ENCODE measurements around the gene MAP3K19. TPM values are rescaled to one million over a fixed set of nuclear protein-coding genes. Genes with fewer than 3 reads are reported as not detected.
"Not testable (repeated sequence)": the region's sequence is repeated elsewhere in the genome, so short reads cannot be mapped to it uniquely, and the experiment has no call there.

Gene MAP3K19
- polyA plus RNA-seq (ENCODE audit: insufficient read length), result not detected

- DNase-seq (ENCODE audit: low read depth), result no peak
Measured at GRCh38 chr2:135047300-135047699, at the start of gene MAP3K19. MAP3K19 (minus strand) TSS chr2:135047447; CDS start chr2:135024647, 22,800 bp downstream.

- DNase-seq (ENCODE audit: low read depth), result no peak
Measured at GRCh38 chr2:135096665-135097446, 49.6 kb upstream of the MAP3K19 start.

DNA sequence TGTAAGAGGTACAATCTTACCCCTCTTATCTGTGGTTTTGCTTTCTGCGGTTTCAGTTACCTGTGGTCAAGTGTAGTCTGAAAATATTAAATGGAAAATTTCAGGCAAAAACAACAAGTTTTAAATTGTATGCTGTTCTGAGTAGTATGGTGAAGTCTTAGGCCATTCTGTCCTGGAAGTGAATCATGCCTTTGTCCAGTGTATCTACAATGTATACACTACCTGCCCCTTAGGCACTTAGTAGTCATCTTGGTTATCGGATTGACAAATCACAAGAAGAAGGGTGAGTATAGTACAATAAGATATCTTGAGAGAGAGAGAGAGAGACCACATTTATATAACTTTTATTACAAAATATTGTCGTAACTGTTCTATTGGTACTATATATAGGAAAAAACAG is 48.3 kb upstream of the MAP3K19 start:
- DNase-seq (ENCODE audit: low read depth), result no peak

GRCh38 chr2:135094508-135094907 is 47.3 kb upstream of the MAP3K19 start:
- DNase-seq (ENCODE audit: low read depth), result no peak

- DNase-seq (ENCODE audit: low read depth), result no peak
Measured at GRCh38 chr2:135093670-135094330, 46.6 kb upstream of the MAP3K19 start.

DNA sequence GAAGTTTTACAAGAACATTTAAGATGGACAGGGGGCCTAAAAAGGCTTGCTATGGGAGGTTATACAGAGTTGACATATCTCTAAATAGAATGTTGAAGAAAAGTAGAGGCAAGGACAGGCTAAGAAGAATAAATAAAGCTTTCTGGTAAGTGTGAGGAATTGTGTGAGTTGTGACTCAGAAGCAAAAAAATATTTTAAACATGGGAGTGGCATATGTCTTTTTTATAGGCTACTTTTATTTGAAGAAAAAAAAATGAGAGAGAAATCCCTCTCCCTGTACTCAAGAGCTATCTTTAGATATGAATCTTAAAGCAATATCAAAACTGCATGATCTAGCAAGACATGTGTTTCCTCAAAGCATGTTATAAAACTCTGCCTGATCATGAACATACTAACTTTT is 45.9 kb upstream of the MAP3K19 start:
- DNase-seq (ENCODE audit: low read depth), result no peak

GRCh38 chr2:135091681-135092080 is 44.4 kb upstream of the MAP3K19 start:
- DNase-seq (ENCODE audit: low read depth), result no peak

- not testable (repeated sequence) for DNase-seq (ENCODE audit: low read depth)
Measured at GRCh38 chr2:135089597-135089996, 42.4 kb upstream of the MAP3K19 start.

GRCh38 chr2:135086222-135086621 is 39.0 kb upstream of the MAP3K19 start:
- DNase-seq (ENCODE audit: low read depth), result no peak

GRCh38 chr2:135078417-135078816 is 31.2 kb upstream of the MAP3K19 start:
- no peak for DNase-seq (ENCODE audit: low read depth)

- no peak for DNase-seq (ENCODE audit: low read depth)
Measured at GRCh38 chr2:135076556-135076955, 29.3 kb upstream of the MAP3K19 start.

- DNase-seq (ENCODE audit: low read depth), result no peak
Measured at GRCh38 chr2:135074216-135074615, 27.0 kb upstream of the MAP3K19 start.

GRCh38 chr2:135072125-135072997 is 25.1 kb upstream of the MAP3K19 start:
- DNase-seq (ENCODE audit: low read depth), result no peak

- no peak for DNase-seq (ENCODE audit: low read depth)
Measured at GRCh38 chr2:135066710-135067109, 19.5 kb upstream of the MAP3K19 start.

DNA sequence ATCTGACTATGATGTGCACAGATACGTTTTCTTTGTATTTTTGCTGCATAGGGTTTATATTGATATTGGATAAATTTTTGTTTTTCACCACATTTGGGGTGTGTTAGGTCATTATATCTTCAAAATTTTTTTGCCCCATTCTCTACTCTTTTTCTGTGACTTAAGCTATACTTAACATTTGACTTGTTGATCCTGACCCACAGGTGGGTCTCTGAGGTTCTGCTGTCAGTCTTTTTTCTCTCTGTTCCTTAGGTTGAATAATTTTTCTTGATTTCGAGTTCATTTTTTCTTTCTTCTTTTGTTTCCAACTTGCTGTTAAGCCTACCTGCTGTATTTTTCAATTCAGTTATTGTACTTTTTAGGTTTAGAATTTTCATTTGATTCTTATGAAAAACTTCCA is 16.9 kb upstream of the MAP3K19 start:
- no peak for DNase-seq (ENCODE audit: low read depth)

- DNase-seq (ENCODE audit: low read depth), result no peak
Measured at GRCh38 chr2:135063210-135063609, 16.0 kb upstream of the MAP3K19 start.

DNA sequence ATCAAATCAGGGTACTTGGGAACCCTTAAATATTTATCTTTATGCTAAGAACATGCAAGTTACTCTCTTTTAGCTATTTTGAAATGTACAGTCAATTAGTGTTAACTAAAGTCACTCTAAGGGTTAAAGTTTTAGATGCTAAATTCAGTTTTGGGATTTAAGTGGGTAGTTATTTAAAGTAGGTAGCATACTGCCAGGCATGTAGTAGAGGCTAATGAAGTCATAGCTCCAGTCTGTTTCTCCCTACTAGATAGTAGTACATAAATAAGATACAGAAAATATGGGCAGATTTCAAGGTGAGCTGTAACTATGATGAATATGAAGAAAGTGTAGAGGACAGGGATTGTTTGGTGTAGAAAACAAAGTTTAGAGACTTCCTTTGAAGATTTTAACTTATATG is 12.3 kb upstream of the MAP3K19 start:
- DNase-seq (ENCODE audit: low read depth), result no peak

DNA sequence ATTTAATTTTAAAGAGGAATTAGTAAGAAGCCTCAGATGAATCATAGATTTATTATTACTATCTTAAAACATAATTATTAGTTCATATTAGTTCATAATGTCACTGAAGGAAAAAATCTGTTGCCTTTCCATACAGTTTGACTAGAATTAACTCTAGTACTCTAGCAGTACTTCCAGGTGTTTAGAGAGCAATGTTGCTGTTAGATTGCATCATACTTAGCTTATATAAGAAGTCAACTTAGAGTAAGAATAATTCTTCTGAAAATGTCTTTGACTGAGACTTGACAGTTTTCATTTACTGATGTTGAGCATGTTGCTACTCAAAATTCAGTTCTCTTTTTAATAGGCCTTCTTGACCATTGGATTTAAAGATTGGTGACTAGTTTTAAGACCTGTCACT is 9.5 kb upstream of the MAP3K19 start:
- DNase-seq (ENCODE audit: low read depth), result no peak

- DNase-seq (ENCODE audit: low read depth), result no peak
Measured at GRCh38 chr2:135055182-135055786, 8.0 kb upstream of the MAP3K19 start.

DNA sequence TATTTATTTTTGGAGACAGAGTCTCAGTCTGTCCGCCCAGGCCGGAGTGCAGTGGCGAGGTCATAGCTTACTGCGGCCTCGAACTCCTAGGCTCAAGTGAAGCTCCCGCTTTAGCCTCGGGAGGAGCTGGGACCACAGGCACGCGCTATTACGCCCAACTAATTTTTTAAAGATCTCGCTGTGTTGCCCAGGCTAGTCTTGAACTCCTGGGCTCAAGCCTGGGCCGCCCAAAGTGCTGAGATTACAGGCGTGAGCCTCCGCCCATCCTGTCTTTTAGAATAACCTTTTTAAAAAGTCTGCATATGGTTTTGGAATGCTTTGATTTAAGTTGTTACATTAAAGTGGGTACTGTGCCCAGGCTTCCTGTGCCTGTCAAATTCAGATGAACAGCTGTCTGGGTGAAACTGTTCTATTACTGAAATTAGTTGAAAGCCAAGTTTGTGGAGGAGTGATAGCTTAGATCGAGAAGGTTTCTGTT is 5.8 kb upstream of the MAP3K19 start:
- no peak for DNase-seq (ENCODE audit: low read depth)

- DNase-seq (ENCODE audit: low read depth), result no peak
Measured at GRCh38 chr2:135052042-135052876, 5.0 kb upstream of the MAP3K19 start, which contains the start of gene RAB3GAP1. RAB3GAP1 (plus strand) TSS chr2:135052292; CDS start chr2:135052308, 16 bp downstream.
